Activated CD8-positive, alpha-beta T cell treated with anti-CD3 and anti-CD28 coated beads for 36 hours (primary cell): ENCODE data around the gene PCMT1. TPM values are rescaled to one million over a fixed set of nuclear protein-coding genes. Genes with fewer than 3 reads are reported as not detected.

Experiments used
- ATAC-seq: fragments of 200-7000 bp; cut with Tn5 transposase; one replicate; pipeline ENCODE4 v1.10.0; 2021; ENCODE audit warnings: mild to moderate bottlenecking, moderate library complexity
- CTCF ChIA-PET: fragments of 350-600 bp; sonication (Branson Sonifier 250); formaldehyde crosslinking; loops from one replicate; lab custom pipeline; 2021; ENCODE audit warnings: antibody characterized with exemption; lab: Charles Lee
- POLR2A ChIA-PET: fragments of 350-600 bp; sonication (Branson Sonifier 250); formaldehyde crosslinking; loops from one replicate; lab custom pipeline; 2021; ENCODE audit warnings: antibody characterized with exemption; lab: Charles Lee
- DNase-seq: peaks from one replicate; pipeline ENCODE4 v3.0.0-alpha.2; 2020
- H3K27ac Mint-ChIP-seq: one replicate; pipeline ENCODE4 v1.8.0; 2021; ENCODE audit warnings: mild to moderate bottlenecking, mixed read lengths
- H3K27me3 Mint-ChIP-seq: one replicate; pipeline ENCODE4 v1.8.0; 2021; ENCODE audit warnings: mixed read lengths
- H3K36me3 Mint-ChIP-seq: one replicate; pipeline ENCODE4 v1.8.0; 2021; ENCODE audit warnings: low read depth, mixed read lengths
- H3K4me1 Mint-ChIP-seq: one replicate; pipeline ENCODE4 v1.8.0; 2021; ENCODE audit warnings: low read depth, mixed read lengths
- H3K4me3 Mint-ChIP-seq: one replicate; pipeline ENCODE4 v1.8.0; 2021; ENCODE audit warnings: mild to moderate bottlenecking, moderate library complexity, mixed read lengths
- H3K9me3 Mint-ChIP-seq: one replicate; pipeline ENCODE4 v1.8.0; 2021; ENCODE audit warnings: mixed read lengths
- intact Hi-C: fragments of 100-400 bp; cut with micrococcal nuclease; formaldehyde crosslinking; loops from one replicate; pipeline ENCODE4 v1.10.0; 2022
- total RNA-seq, 2 experiments: library from RNA; stranded (reverse); gene quantifications; one replicate each; pipeline ENCODE4 v1.2.3, GENCODE V29; 2021
- TF ChIP-seq, protein P1 (sequence below): fragments of 200-600 bp; IDR thresholded peaks from one replicate; pipeline ENCODE4 v1.8.0; 2022; ENCODE audit warnings: antibody characterized with exemption, mild to moderate bottlenecking

PCMT1 gene
- total RNA-seq: 100 to 1,000 TPM in 1 of 2 experiments, 10 to 100 TPM in 1; 97.3 to 102 TPM

DNA sequence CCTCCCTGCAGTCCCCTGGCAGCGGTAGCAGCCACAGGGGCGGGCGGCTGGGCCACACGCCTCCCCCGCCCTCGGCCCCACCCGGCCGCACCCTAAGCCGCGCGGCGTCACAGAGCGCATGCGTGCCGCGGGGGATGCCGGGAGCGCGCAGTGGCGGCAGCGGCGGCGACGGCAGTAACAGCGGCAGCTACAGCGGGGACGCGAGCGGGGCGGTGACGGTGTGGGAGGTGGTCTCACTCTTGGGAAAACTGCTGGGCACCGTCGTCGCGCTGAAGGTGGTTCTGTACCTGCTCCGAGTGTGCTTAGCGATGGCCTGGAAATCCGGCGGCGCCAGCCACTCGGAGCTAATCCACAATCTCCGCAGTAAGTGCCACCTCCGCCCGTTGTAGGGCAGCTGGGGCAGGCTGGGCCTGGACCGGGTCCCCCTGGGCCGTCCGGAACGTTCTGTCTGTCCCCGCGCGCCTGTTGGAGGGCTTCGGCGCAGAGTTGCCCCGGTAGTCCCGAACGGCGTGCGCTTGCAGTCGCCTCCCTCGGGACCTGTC is at the start of gene PCMT1:
PCMT1 (plus strand) TSS at position 148 of the 542 bp plus-strand sequence; CDS start at position 309, 161 bp downstream.
- intact Hi-C loops: no loop called here
- peak; percentile 77 for ATAC-seq
- no peaks in the 10 kb centered on the region for H3K27me3 Mint-ChIP-seq
- H3K36me3 Mint-ChIP-seq: peaks cover 13% of the 10 kb centered on the region
- ChIA-PET CTCF (interaction anchor here (0.9 to 1.1 kb wide), 2 partner anchors 10 to 32 kb away, joined by 3 read pairs; partner anchors contain the start of gene LATS1), POLR2A (interaction anchor here (1.1 to 6.9 kb wide), 3 partner anchors 12 to 32 kb away, joined by 3 to 45 read pairs (median 4); partner anchors contain the start of gene LATS1)
- TF ChIP-seq, protein P1, sequence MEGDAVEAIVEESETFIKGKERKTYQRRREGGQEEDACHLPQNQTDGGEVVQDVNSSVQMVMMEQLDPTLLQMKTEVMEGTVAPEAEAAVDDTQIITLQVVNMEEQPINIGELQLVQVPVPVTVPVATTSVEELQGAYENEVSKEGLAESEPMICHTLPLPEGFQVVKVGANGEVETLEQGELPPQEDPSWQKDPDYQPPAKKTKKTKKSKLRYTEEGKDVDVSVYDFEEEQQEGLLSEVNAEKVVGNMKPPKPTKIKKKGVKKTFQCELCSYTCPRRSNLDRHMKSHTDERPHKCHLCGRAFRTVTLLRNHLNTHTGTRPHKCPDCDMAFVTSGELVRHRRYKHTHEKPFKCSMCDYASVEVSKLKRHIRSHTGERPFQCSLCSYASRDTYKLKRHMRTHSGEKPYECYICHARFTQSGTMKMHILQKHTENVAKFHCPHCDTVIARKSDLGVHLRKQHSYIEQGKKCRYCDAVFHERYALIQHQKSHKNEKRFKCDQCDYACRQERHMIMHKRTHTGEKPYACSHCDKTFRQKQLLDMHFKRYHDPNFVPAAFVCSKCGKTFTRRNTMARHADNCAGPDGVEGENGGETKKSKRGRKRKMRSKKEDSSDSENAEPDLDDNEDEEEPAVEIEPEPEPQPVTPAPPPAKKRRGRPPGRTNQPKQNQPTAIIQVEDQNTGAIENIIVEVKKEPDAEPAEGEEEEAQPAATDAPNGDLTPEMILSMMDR: no peak
- peak within 1 kb of the TSS; percentile 93 for H3K4me3 Mint-ChIP-seq
- H3K4me1 Mint-ChIP-seq: peaks cover 43% of the 10 kb centered on the region
- H3K9me3 Mint-ChIP-seq: no peaks in the 10 kb centered on the region
- H3K27ac Mint-ChIP-seq: peak within 1 kb of the TSS; percentile 89
- peak; percentile 89 for DNase-seq

DNA sequence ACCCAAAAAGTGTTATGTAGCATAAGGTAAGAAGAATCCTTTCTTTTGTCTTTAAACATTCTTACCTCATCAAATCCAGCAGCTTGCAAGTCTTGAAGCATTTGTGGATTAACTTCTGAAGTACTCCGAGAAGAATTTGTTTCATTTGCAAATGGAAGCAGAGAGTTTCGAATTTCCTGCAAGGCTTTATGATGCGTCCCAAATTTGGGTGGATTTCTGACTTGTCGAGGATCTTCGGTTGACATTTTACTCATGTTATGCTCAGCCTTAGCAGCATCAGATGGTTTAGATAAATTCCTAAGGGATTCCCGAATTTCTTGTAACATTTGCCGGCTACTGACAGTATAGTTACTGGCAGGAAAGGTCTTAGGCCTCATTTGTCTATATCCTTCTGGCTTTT is 47.8 kb upstream of the PCMT1 start:
- TF ChIP-seq, protein P1: no peak
- ChIA-PET CTCF (interaction anchor here (0.7 kb wide), 1 partner anchor 23 kb away, joined by 3 read pairs; no protein-coding TSS in a partner anchor), POLR2A (no interaction called here)
- no peak overlapping the region for H3K4me3 Mint-ChIP-seq
- H3K27me3 Mint-ChIP-seq: no peaks in the 10 kb centered on the region
- ATAC-seq (no peak), DNase-seq (no peak)
- H3K4me1 Mint-ChIP-seq: peaks cover 41% of the 10 kb centered on the region
- peaks cover 16% of the 10 kb centered on the region for H3K36me3 Mint-ChIP-seq
- H3K9me3 Mint-ChIP-seq: no peaks in the 10 kb centered on the region
- no peak overlapping the region for H3K27ac Mint-ChIP-seq
- intact Hi-C loops: no loop called here

DNA sequence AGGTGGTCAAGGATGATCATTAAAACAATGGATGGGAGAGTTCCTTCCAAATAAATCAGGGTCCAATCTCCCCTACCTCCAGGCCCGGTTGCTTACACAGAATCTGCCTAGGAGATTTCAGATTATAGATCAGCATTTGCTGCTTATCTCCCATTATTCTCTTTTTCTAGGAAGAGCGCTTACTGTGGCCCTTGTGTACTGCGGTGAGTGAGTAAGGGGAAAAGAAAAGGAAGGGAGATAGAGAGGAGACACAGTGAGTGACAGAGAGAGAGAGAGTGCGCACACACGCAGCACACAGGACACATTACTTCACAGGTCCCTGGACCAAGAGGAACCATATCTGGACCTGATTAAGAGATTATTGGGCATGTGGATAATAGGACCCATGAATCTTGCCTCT is 37.8 kb upstream of the PCMT1 start:
- no peak for DNase-seq
- H3K9me3 Mint-ChIP-seq: no peaks in the 10 kb centered on the region
- no peak overlapping the region for H3K4me3 Mint-ChIP-seq
- ChIA-PET POLR2A (no interaction called here), CTCF (no interaction called here)
- TF ChIP-seq, protein P1: no peak
- peaks cover 53% of the 10 kb centered on the region for H3K4me1 Mint-ChIP-seq
- no peaks in the 10 kb centered on the region for H3K27me3 Mint-ChIP-seq
- peaks cover 13% of the 10 kb centered on the region for H3K36me3 Mint-ChIP-seq
- intact Hi-C loops: no loop called here
- ATAC-seq: no peak
- H3K27ac Mint-ChIP-seq: no peak overlapping the region

DNA sequence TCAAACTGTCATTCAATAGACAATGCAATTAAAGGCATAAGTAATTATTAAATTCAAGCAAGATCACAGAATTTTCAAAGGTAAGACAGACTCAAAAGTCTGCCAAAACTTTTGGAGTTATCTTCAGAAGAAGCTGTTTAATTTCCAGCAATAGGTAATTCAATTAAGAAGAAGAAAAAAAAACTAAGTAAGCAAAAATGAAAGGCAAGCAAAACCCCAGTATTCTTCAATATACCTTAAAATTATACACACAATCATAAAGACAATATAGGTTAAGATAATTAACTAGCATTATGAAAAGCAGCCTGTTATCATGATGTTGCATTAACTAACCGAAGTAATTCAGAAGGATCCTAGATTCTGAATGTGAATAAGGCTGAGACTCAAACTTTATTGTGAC is 35.1 kb upstream of the PCMT1 start:
- Mint-ChIP-seq H3K9me3 (no peaks in the 10 kb centered on the region), H3K27ac (no peak overlapping the region), H3K36me3 (peaks cover 18% of the 10 kb centered on the region), H3K27me3 (no peaks in the 10 kb centered on the region), H3K4me3 (no peak overlapping the region), H3K4me1 (peaks cover 42% of the 10 kb centered on the region)
- TF ChIP-seq, protein P1: no peak
- ChIA-PET CTCF (interaction anchor here (1.2 kb wide), 1 partner anchor 17 kb away, joined by 3 read pairs; no protein-coding TSS in a partner anchor), POLR2A (interaction anchor here (0.7 to 1.0 kb wide), 2 partner anchors 53 to 154 kb away, joined by 3 read pairs; no protein-coding TSS in a partner anchor)
- DNase-seq (no peak), ATAC-seq (no peak)
- intact Hi-C loops: no loop called here
